ENCODE measurements around the gene GRAMD2A.
"Not testable (repeated sequence)": the region's sequence is repeated elsewhere in the genome, so short reads cannot be mapped to it uniquely, and the experiment has no call there.

GRAMD2A gene

GRCh38 chr15:72184165-72184811, 13.3 kb downstream of the GRAMD2A start:
- peak; percentile 91 for DNase-seq (ENCODE audit: low spot score)

DNA sequence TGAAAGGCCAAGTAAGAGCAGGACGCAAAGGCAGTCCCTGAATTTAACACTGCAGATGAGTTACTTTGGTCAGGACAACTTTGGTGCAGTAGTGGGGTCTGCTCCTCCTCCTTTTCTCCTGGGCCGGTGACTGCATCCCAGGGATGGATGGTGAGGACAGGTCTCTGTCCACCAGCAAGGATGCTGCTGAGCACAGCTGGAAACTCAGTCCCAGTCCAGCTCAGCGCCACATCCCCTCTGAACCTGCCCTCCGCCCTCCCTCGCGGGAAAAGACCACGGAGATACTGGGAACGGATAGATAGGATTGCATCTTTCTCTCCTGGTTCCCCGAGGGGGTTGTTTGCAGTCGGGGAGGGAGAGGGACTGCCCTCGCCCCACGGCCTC, 13.8 kb downstream of the GRAMD2A start:
- no peak for DNase-seq (ENCODE audit: low spot score)

DNA sequence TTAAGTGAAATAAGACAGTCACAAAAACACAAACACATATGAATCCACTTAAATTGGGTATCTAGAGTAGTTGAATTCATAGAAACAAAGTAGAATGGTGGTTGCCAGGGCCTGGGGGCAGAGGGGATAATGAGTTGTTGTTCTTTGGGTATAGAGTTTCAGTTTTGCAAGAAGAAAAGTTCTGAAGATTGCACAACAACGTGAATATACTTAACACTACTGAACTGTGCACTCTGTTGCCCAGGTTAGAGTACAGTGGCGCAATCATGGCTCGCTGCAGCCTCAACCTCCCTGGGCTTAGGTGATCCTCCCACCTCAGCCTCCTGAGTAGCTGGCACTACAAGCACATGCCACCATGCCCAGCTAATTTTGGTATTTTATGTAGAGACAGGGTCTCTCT, 14.9 kb downstream of the GRAMD2A start:
- DNase-seq (ENCODE audit: low spot score), result no peak

DNA sequence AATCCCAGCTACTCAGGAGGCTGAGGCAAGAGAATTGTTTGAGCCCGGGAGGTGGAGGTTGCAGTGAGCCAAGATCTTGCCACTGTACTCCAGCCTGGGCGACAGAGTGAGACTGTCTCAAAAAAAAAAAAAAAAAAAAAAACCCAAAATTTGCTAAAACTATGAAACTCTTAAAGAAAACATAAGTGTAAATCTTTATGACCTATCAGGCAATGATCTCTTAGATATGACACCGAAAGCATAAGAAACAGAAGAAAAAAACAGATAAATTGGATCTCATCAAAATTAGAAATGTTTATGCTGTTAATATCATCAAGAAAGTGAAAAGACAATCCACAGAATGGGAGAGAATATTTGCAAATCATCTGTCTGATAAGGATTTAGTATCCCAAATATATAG, 15.3 kb downstream of the GRAMD2A start:
- no peak for DNase-seq (ENCODE audit: low spot score)

DNA sequence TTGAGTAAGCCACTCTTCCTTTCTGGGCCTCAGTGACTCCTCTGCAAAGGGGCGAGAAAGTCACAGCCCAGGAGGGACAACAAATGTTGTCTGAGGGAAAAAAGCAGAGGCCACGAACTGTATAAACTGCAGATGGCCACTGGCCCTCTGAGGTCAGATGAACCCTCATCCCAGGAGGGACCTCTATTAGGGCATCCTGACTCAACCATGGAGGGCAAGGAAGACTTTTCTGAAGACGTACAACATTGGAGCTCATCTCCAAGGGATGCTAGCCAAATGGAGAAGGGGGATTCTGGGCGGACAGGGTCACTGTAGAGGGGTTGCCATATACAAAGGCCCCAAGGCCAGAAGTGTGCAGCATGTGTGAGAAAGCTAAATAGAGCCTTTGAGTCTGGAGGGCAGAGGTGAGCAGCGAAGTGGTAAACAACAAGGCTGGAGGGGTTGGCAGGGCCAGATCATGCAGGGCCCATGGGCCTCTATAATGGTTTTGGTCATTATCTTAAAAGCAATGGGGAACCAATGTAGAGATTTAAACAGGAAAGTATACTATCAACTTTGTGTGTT, 16.7 kb downstream of the GRAMD2A start:
- DNase-seq (ENCODE audit: low spot score), result no peak

GRCh38 chr15:72179950-72180581, 17.5 kb downstream of the GRAMD2A start:
- DNase-seq (ENCODE audit: low spot score), result no peak

DNA sequence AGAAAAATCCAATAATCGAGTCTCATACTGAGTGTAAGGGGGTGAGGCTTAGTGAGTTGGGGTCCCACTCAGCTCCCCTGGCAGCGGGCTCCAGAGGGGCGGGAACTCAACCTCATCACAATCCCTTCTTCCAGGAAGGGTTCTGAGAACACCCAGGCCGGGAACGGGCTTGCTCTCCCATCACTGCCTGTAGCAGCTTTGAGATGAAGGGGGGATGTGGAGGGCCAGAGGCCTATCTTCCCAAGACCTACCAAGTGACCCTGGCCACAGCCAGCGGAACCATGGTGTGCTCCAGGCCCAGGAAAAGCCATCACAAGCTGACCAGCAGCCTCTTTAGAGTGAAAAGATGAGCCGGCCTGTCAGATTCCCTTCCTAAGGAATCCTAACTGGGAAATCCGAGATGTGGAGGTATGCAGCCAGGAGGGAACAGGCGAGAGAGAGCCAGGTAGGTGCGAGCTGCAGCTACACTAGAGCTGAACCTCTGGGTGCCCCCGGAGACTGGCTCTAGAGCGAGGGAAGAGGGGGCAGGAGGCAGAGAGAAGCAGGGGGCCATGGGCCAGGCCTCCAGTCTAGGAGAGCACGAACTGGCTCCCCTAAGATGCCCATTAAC, 18.5 kb downstream of the GRAMD2A start:
- DNase-seq (ENCODE audit: low spot score), result no peak

GRCh38 chr15:72176743-72177142, 20.8 kb downstream of the GRAMD2A start:
- DNase-seq (ENCODE audit: low spot score), result no peak

DNA sequence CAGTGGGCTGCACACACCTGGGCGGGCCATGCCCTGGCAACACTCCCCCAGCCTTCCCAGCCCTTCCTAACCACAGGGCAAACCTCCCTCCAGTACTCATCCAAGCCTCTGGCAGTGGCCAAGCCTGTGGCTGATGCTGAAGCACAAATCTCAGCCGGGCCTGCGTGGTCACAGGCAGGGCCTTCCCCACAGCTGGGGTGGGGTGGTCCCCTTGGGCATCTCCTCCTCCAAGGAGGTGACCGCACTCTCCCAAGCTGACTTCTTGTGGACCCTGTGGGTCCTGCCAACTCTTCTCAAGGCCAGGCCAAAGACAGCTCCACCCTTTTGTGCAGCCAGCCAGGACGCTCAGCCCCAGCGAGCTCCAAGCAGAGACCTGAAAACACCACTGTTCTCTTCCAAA, 21.4 kb downstream of the GRAMD2A start:
- peak; percentile 36 for DNase-seq (ENCODE audit: low spot score)

GRCh38 chr15:72175186-72176044, 22.2 kb downstream of the GRAMD2A start:
- no peak for DNase-seq (ENCODE audit: low spot score)

- DNase-seq (ENCODE audit: low spot score), result no peak
Measured at GRCh38 chr15:72174551-72175165, 22.9 kb downstream of the GRAMD2A start.

DNA sequence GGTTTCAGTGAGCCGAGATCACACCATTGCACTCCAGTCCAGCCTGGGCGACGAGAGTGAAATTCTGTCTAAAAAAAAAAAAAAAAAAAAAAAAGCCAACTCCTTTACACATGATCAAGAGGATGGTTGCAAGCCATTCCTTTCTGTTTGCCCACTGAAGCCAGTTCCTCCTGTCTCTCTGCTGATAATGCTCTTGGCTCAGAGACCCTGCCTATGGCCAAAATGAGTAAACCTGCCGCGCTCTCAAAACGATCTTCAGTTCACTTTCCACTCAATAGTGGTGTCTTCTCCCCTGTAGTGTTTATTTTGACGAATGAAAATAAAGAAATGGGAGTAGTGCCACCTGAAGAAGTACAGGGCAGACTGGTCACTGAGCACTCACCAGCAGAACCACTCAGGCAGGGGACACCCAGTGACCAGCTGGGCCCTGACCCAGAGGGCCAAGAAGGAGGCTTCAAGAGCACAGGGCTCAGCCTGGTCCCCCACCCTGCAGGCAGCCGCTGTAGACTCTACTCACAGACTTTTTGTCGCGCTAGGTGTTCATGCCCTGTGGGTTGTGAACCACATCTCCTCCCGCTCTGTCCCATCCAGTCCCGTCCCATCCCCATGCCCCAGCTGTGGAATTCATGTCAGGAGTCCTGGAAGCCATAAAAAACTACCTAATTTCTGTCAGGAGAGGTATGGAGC, 23.6 kb downstream of the GRAMD2A start:
- no peak for DNase-seq (ENCODE audit: low spot score)

- peak; percentile 1 for DNase-seq (ENCODE audit: low spot score)
Measured at GRCh38 chr15:72173401-72173800, 24.2 kb downstream of the GRAMD2A start.

GRCh38 chr15:72172796-72173195, 24.8 kb downstream of the GRAMD2A start:
- DNase-seq (ENCODE audit: low spot score), result peak; percentile 3

DNA sequence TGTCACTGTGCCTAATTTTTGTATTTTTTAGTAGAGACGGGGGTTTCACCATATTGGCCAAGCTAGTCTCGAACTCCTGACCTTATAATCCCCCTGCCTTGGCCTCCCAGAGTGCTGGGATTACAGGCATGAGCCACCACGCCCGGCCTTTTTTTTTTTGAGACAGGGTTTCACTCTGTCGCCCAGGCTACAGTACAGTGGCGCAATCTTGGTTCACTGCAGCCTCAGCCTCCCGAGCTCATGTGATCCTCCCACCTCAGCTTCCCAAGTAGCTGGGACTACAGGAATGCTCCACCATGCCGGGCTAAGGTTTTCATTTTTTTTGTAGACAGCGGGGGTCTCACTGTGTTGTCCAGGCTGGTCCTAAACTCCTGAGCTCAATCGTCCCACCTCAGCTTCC, 25.6 kb downstream of the GRAMD2A start:
- not testable (repeated sequence) for DNase-seq (ENCODE audit: low spot score)

GRCh38 chr15:72170691-72171090, 26.9 kb downstream of the GRAMD2A start:
- no peak for DNase-seq (ENCODE audit: low spot score)

- no peak for DNase-seq (ENCODE audit: low spot score)
Measured at GRCh38 chr15:72169921-72170611, 27.5 kb downstream of the GRAMD2A start.

DNA sequence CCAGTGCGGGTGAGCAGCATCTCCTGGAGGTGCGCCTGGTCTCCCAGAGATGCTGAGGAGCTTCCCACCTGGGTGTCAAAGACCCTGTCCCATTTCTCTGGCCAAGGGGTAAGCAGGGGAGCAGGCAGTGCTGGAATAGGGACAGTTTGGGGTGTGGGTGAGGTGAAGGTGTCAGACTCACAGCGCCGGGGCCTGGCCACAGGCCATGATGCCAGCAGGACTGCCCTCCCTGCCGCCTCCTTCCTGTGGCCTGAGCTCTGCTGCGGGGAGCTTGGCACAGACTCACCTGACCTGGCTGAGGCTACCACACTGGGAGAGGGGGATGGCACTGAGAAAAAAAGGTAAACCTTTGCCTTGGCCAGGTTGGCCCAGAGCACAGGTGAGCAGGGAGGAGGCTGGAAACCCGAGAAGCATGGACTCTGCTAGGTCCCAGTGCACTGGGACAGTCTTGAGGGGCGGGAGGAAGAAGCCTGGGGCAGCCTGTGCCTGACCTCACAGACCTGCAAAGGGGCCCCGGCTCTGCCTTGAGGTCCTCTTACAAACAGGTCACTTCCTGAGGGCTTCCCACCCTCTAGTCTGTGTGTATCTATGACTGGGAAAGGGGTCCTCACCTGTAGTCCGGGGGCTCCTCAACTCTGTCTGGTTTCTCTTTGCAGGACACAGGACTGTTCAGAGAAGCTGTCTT, 28.2 kb downstream of the GRAMD2A start:
- no peak for DNase-seq (ENCODE audit: low spot score)

DNA sequence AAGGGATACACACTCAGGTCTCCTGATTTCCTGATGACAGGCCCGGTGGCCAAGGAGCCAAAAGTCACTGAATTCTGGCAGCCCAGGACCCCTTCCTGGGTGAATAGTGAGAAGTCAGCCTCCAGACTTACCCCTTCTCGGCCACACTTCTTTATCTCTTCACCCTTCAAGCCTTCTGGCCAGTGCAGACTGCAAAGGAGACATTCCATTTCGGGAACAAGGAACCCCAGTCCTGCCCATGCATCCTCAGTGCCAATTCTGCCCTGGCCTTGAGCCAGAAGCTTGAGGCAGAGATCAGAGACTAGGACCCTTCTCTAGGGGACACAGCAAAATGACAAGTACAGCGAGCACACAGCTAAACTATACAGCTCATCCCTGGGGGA, 28.8 kb downstream of the GRAMD2A start:
- no peak for DNase-seq (ENCODE audit: low spot score)

Data from AG20443 (cell line).